Stimulated activated naive CD4-positive, alpha-beta T cell treated with Interleukin-2 at 50 U/mL for 16 hours (primary cell): ENCODE results near the gene MAP3K4.
A peak's percentile ranks its signal among the peaks of the same experiment; 100 is the strongest.
"Not testable (repeated sequence)": the region's sequence is repeated elsewhere in the genome, so short reads cannot be mapped to it uniquely, and the experiment has no call there.

ENCODE experiments used
- DNase-seq: peaks from one replicate; lab custom pipeline; 2025; lab: John Stamatoyannopoulos, UW

MAP3K4 gene

GRCh38 chr6:160972594-160972993 is 19.0 kb upstream of the MAP3K4 start:
- not testable (repeated sequence) for DNase-seq

GRCh38 chr6:160973311-160974250 is 18.0 kb upstream of the MAP3K4 start:
- DNase-seq = no peak

- DNase-seq = no peak
Observed at GRCh38 chr6:160974304-160974771, 17.2 kb upstream of the MAP3K4 start.

GRCh38 chr6:160975162-160975561 is 16.4 kb upstream of the MAP3K4 start:
- no peak for DNase-seq

GRCh38 chr6:160975961-160976360 is 15.6 kb upstream of the MAP3K4 start:
- not testable (repeated sequence) for DNase-seq

- no peak for DNase-seq
Observed at GRCh38 chr6:160978141-160978901, 13.2 kb upstream of the MAP3K4 start.

GRCh38 chr6:160979061-160979708 is 12.4 kb upstream of the MAP3K4 start:
- DNase-seq = no peak

GRCh38 chr6:160983377-160983948 is 8.1 kb upstream of the MAP3K4 start:
- not testable (repeated sequence) for DNase-seq

- DNase-seq = no peak
Observed at GRCh38 chr6:160986851-160987250, 4.7 kb upstream of the MAP3K4 start.

- DNase-seq = no peak
Observed at GRCh38 chr6:160987265-160987664, 4.3 kb upstream of the MAP3K4 start.

- no peak for DNase-seq
Observed at GRCh38 chr6:160990847-160991405, 643 bp upstream of the MAP3K4 start.

GRCh38 chr6:160992061-160992979 is 751 bp downstream of the MAP3K4 start:
- DNase-seq = peak; percentile 62

GRCh38 chr6:160992980-160993314 is 1.4 kb downstream of the MAP3K4 start:
- DNase-seq = no peak

GRCh38 chr6:160995271-160995670 is 3.7 kb downstream of the MAP3K4 start:
- DNase-seq = no peak

GRCh38 chr6:160996131-160996601 is 4.6 kb downstream of the MAP3K4 start:
- DNase-seq = no peak

GRCh38 chr6:160998217-160998616 is 6.6 kb downstream of the MAP3K4 start:
- DNase-seq = no peak

- no peak for DNase-seq
Observed at GRCh38 chr6:160998766-160999165, 7.2 kb downstream of the MAP3K4 start.

GRCh38 chr6:160999516-160999915 is 7.9 kb downstream of the MAP3K4 start:
- no peak for DNase-seq

- DNase-seq = no peak
Observed at GRCh38 chr6:161000632-161001031, 9.1 kb downstream of the MAP3K4 start.

GRCh38 chr6:161001421-161001820 is 9.9 kb downstream of the MAP3K4 start:
- DNase-seq = no peak

GRCh38 chr6:161003336-161003735 is 11.8 kb downstream of the MAP3K4 start:
- no peak for DNase-seq
